ENCODE data around the gene LCNL1.

- no peak for TF ChIP-seq POLR2A (IDR thresholded peaks at IDR 0.05)
- TF ChIP-seq CTCF (IDR thresholded peaks at IDR 0.05), result no peak
These were observed 27.4 kb upstream of the LCNL1 start for GRCh38 chr9:136955202-136955942.
